Stimulated activated CD4-positive, alpha-beta T cell treated with anti-CD3 and anti-CD28 coated beads, TNF-alpha, amount 100 ng/mL, for 1 hour (primary cell): ENCODE results near the gene CHID1.

ENCODE experiments used
- DNase-seq, 3 donors: peaks; one replicate each; pipeline ENCODE4 v3.0.0-alpha.2; 2020; ENCODE audit warnings: low read depth in 3 of 3, low spot score in 1 of 3

Gene CHID1

GRCh38 chr11:865462-866430 is 44.9 kb downstream of the CHID1 start:
- no peak for DNase-seq

GRCh38 chr11:864898-865297 is 45.7 kb downstream of the CHID1 start:
- DNase-seq: no peak

- DNase-seq: no peak
Observed at GRCh38 chr11:863910-864827, 46.4 kb downstream of the CHID1 start.

GRCh38 chr11:863023-863909 is 47.3 kb downstream of the CHID1 start:
- no peak for DNase-seq

GRCh38 chr11:862696-863022 is 48.0 kb downstream of the CHID1 start:
- DNase-seq: no peak

- DNase-seq: no peak
Observed at GRCh38 chr11:862081-862661, 48.4 kb downstream of the CHID1 start.

GRCh38 chr11:861105-861479 is 49.5 kb downstream of the CHID1 start:
- DNase-seq: no peak

- no peak for DNase-seq
Observed at GRCh38 chr11:860234-861104, 50.1 kb downstream of the CHID1 start.

- DNase-seq: no peak
Observed at GRCh38 chr11:859394-860131, 51.0 kb downstream of the CHID1 start.

GRCh38 chr11:858762-859339 is 51.8 kb downstream of the CHID1 start:
- no peak for DNase-seq

- DNase-seq: no peak
Observed at GRCh38 chr11:858053-858761, 52.4 kb downstream of the CHID1 start.

GRCh38 chr11:856397-856796 is 54.2 kb downstream of the CHID1 start:
- no peak for DNase-seq

- DNase-seq: no peak
Observed at GRCh38 chr11:855796-856195, 54.8 kb downstream of the CHID1 start.

- DNase-seq: no peak
Observed at GRCh38 chr11:855330-855674, 55.3 kb downstream of the CHID1 start.

GRCh38 chr11:854601-855329 is 55.8 kb downstream of the CHID1 start:
- DNase-seq: no peak

GRCh38 chr11:853682-854448 is 56.7 kb downstream of the CHID1 start:
- no peak for DNase-seq

GRCh38 chr11:852762-853161 is 57.8 kb downstream of the CHID1 start:
- no peak for DNase-seq
